T47D (cell line): ENCODE data around the gene GRIK3.
"Not testable (repeated sequence)": the region's sequence is repeated elsewhere in the genome, so short reads cannot be mapped to it uniquely, and the experiment has no call there.

Experiments
- DNase-seq, 2 experiments: peaks; one replicate each; pipeline versions ENCODE4 v3.0.0 to v3.0.0-alpha.2; 2011 to 2012; ENCODE audit warnings: low read depth in 1 of 2, low spot score in 1 of 2
- JUND ChIP-seq: IDR thresholded peaks from 2 replicates; pipeline ENCODE4 v1.6.1; 2012; ENCODE audit warnings: low read depth
- in situ Hi-C: cut with HindIII; loops from 2 replicates; pipeline ENCODE4 v1.10.0; 2016; ENCODE audit warnings: low sequenced_read_pairs, low pct_unique_long_range_greater_than_20kb

The GRIK3 gene

DNA sequence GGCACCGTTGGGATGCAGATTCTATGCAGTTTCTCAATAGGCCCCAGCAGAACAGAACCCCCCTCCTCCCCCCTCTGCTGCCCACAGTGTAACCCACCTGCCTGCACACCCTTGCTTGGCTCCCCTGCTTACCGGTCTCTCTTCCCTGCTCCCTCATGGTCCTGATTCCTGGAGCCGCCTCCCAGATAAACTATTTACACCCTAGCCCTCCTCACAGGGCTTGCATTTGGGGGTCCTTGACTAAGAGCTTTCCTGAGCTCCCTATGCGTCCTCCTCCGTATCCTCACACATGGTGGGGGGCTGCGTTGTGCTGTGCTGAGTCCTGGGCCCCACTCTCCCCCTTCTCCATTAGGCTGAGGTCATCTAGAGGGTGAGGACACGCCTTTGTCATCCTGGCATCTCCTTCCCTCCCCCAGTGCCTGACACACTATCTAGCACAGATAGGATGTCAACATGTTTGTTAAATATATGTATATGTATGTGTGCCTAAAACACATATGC lies 121.9 kb downstream of the GRIK3 start:
- in situ Hi-C loops = no loop called here
- TF ChIP-seq JUND = no peak
- DNase-seq = no peak

DNA sequence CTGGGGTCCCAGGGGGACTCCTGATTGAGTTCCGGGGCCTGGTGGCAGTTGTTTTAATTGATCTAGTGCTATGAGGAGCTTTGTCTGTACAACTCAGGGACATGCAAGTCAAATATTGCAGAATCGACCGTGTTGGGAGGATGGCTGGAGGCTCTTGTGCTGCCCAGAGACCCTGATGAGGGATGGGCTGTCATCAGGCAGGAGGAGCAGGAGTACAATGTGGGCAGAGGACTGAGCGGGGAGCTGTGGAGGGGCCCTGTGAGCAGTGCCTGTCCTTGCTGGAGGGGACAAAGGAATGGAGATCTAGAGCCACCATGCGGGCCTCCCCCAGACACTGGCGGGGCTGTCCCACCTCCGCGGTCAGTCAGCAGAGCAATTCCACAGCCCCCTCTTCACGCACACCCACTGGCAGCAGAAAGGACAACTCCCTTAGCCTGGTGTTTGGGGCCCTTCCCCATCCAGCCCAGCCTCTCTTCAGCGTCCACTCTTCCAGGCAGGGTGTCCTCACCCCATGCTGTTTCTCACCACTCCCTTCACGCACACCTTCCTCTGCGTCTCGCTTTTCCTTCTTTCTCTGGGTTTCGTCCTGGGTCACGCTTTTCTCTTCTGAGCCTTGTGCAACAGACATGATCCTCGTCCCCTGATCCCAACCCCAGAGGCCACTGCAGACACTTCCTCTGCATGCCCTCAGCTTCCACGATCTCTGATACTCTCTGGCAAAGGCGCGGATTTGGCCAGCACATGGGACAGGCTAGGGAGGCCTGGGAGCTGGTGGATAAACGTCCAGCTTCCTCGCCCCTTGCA lies 122.6 kb downstream of the GRIK3 start:
- TF ChIP-seq JUND = no peak

GRCh38 chr1:36910886-36911540 lies 123.3 kb downstream of the GRIK3 start:
- in situ Hi-C loops = no loop called here
- no peak for TF ChIP-seq JUND
- DNase-seq = no peak

More for the DNA sequence above, 122.6 kb downstream of the GRIK3 start:
- in situ Hi-C loops = no loop called here
- DNase-seq = no peak

DNA sequence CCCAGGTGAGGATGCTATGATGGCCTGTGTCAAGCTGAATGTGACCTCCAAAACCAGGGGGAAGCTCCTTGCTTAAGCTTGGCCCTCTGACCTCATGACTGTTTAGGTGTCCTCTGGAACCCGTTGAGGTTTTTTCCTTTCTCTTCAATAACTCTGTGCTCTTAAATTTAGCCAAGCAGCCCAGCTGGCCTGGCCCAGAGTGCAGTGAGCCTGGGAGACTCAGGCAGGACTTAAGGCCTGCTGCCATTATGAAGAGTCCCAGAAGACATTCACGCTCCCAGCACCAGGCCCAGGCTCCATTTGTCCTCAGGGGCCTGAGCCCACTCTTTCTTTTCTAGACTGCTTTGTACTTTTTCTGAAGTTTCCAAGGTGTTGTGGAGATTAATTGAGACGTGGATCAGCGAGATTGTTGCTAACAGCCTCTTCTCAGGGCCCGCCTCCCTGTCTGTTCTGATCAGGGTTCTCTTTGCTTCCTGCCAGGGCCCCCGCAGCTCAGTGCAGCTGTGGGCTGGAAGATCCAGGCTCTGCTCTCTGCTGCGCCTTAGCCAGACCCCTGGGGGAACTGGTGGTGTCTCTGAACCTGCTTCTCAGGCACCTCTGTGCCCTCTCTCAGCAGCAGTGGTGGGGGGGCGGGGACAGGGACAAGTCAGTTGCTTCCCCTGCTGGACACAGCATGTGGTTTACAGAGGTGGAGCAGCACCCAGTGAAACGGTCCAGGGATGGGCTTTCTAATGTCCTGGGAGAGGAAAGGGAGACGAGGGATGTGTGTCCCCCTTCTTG lies 124.2 kb downstream of the GRIK3 start:
- in situ Hi-C loops = no loop called here
- DNase-seq = no peak
- no peak for TF ChIP-seq JUND

- in situ Hi-C loops, DNase-seq: not testable (repeated sequence)
These were observed 125.0 kb downstream of the GRIK3 start for GRCh38 chr1:36909359-36909758.

DNA sequence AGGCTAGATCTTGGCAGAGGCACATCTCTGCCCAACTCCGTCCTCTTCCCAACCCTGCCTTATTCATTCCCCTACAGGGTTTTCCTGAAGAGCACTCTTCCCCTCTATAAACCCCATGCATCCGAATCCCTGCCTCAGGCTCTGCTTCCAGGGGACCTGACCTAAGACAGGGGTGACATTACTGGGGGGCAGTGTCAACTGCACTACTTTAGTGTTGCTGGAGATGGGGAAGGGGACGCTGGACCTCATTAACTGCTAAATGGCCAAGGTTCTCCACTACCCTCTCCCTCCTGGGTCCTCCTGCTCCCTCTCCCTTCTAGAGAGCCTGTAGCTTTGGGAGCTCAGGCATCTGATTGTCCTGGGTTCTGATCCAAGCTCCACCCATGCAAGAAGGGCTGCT lies 126.2 kb downstream of the GRIK3 start:
- in situ Hi-C loops = no loop called here
- DNase-seq = no peak
- no peak for TF ChIP-seq JUND

GRCh38 chr1:36906555-36906954 lies 127.8 kb downstream of the GRIK3 start:
- in situ Hi-C loops = no loop called here
- no peak for DNase-seq
- no peak for TF ChIP-seq JUND

GRCh38 chr1:36905941-36906340 lies 128.4 kb downstream of the GRIK3 start:
- no peak for DNase-seq
- TF ChIP-seq JUND = no peak
- in situ Hi-C loops = no loop called here

DNA sequence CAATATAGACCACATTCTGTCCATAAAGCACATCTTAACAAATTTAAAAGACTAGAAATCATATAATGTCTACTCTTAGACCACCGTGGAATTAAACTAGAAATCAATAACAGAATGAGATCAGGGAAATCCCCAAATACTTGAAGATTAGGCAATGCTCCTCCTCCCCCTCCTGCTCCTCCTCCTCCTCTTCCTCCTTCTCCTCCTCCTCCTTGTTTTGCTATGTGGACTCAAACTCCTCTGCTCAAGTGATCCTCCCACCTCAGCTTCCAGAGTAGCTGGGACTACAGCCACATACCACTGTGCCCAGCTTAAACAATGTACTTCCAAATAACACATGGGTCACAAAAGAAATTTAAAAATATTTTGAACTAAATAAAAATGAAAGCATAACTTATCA lies 134.2 kb downstream of the GRIK3 start:
- in situ Hi-C loops = no loop called here
- peak in 1 of 2 experiments; percentile 2 for DNase-seq
- TF ChIP-seq JUND = no peak

- DNase-seq, in situ Hi-C loops: not testable (repeated sequence)
These were observed 136.5 kb downstream of the GRIK3 start for GRCh38 chr1:36897813-36898212.

DNA sequence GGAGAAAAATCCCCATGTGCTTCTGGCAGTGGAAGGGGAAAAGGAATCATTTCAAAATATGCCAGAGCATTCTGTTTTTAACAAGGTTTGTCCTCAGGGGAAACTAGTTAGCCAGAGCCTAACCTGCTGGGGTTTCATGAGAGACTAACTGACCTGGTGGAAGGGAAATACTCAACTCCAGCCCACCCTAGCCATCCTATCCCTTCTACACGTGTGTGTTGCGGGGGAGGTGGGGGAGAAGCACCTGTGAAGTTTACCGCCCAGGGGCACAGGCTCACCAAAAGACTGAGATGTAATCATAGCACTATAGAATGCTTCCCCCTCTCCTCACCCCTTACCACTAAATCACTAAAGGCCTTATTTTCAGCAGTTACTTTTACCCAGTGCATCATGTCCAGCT lies 139.5 kb downstream of the GRIK3 start:
- in situ Hi-C loops = no loop called here
- no peak for DNase-seq
- TF ChIP-seq JUND = no peak

DNA sequence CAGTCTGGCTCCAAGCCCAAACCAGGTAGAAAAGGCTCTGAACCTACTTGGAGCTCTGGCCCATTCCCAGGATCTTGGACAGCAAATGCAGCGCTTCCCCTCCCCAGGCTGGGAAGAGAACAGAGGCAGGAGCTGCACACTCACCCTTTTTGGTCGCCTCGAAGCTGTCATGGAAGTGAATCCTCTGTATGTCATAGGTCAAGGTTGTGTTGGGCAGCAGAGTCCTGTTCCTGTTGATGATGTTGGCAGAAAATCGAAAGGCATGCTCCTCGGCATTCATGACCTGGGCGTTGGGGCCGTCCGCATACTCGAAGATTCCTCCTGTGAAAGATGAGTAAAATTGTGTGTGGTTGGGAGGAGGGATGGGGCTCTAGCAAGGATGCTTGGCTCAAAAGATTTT lies 143.5 kb downstream of the GRIK3 start:
- no peak for DNase-seq
- in situ Hi-C loops = no loop called here

More for the DNA sequence above, 143.5 kb downstream of the GRIK3 start:
- TF ChIP-seq JUND = no peak
